COLO668 (cell line): ENCODE results near the gene MTRF1L.
"Not testable (repeated sequence)": the region's sequence is repeated elsewhere in the genome, so short reads cannot be mapped to it uniquely, and the experiment has no call there.

Source experiments
- DNase-seq: peaks from one replicate; lab custom pipeline; 2025; ENCODE audit not compliant: unreplicated experiment; lab: John Stamatoyannopoulos, UW

The MTRF1L gene

GRCh38 chr6:153003366-153003690 lies 819 bp upstream of the MTRF1L start:
- no peak for DNase-seq

GRCh38 chr6:153001767-153002612 lies 519 bp downstream of the MTRF1L start:
- peak; percentile 10 for DNase-seq

GRCh38 chr6:153000790-153001189 lies 1.7 kb downstream of the MTRF1L start:
- DNase-seq: not testable (repeated sequence)

GRCh38 chr6:153000243-153000642 lies 2.3 kb downstream of the MTRF1L start:
- no peak for DNase-seq

- DNase-seq: not testable (repeated sequence)
Measured at GRCh38 chr6:152999538-152999937, 3.0 kb downstream of the MTRF1L start.

GRCh38 chr6:152993847-152994246 lies 8.7 kb downstream of the MTRF1L start:
- DNase-seq: no peak

GRCh38 chr6:152993431-152993830 lies 9.1 kb downstream of the MTRF1L start:
- no peak for DNase-seq

GRCh38 chr6:152986978-152987377 lies 15.5 kb downstream of the MTRF1L start:
- no peak for DNase-seq

- not testable (repeated sequence) for DNase-seq
Measured at GRCh38 chr6:152985300-152985699, 17.2 kb downstream of the MTRF1L start.

- DNase-seq: no peak
Measured at GRCh38 chr6:152984513-152984872, 18.0 kb downstream of the MTRF1L start.

GRCh38 chr6:152983637-152984512 lies 18.6 kb downstream of the MTRF1L start:
- DNase-seq: peak; percentile 54

GRCh38 chr6:152982904-152983636 lies 19.4 kb downstream of the MTRF1L start, which contains the start of gene FBXO5:
FBXO5 (minus strand) TSS chr6:152983041; CDS start chr6:152982959, 82 bp downstream.
- peak; percentile 96 for DNase-seq

- peak; percentile 42 for DNase-seq
Measured at GRCh38 chr6:152981989-152982903, 20.3 kb downstream of the MTRF1L start.

- DNase-seq: no peak
Measured at GRCh38 chr6:152981219-152981618, 21.3 kb downstream of the MTRF1L start.

GRCh38 chr6:152980656-152981055 lies 21.9 kb downstream of the MTRF1L start:
- DNase-seq: no peak

- no peak for DNase-seq
Measured at GRCh38 chr6:152979116-152979515, 23.4 kb downstream of the MTRF1L start.

GRCh38 chr6:152978058-152978457 lies 24.5 kb downstream of the MTRF1L start:
- no peak for DNase-seq

- DNase-seq: no peak
Measured at GRCh38 chr6:152977556-152977955, 25.0 kb downstream of the MTRF1L start.

GRCh38 chr6:152976749-152977148 lies 25.8 kb downstream of the MTRF1L start:
- DNase-seq: no peak

- DNase-seq: no peak
Measured at GRCh38 chr6:152975204-152975915, 27.1 kb downstream of the MTRF1L start.
